Tibial nerve (tissue), 4 donors: Measurements from ENCODE around the gene IFI44L.

Experiments
- CTCF ChIP-seq, 5 experiments: fragments of 200-600 bp in 3 of 5; fragments of 450-650 bp in 2 of 5; sonication (generic) in 3 of 5; IDR thresholded peaks; one replicate each; pipeline ENCODE4 v1.5.1; 2016 to 2019; ENCODE audit warnings: antibody characterized with exemption in 5 of 5, mild to moderate bottlenecking in 3 of 5, moderate library complexity in 2 of 5
- EP300 ChIP-seq, 2 donors: sonication (generic); formaldehyde crosslinking; IDR thresholded peaks; one replicate each; pipeline ENCODE4 v1.6.1; 2017; ENCODE audit warnings: antibody characterized with exemption in 2 of 2, mild to moderate bottlenecking in 1 of 2
- POLR2A ChIP-seq, 2 donors: fragments of 450-650 bp; IDR thresholded peaks; one replicate each; pipeline ENCODE4 v1.6.1; 2017; ENCODE audit warnings: antibody characterized with exemption in 2 of 2, mild to moderate bottlenecking in 2 of 2, moderate library complexity in 2 of 2

- TF ChIP-seq CTCF (IDR thresholded peaks at IDR 0.05) (no peak), POLR2A (IDR thresholded peaks at IDR 0.05) (no peak), EP300 (IDR thresholded peaks at IDR 0.05) (no peak)
Measured at GRCh38 chr1:78591971-78592370, 28.3 kb upstream of the IFI44L start.
